CD14-positive monocyte (primary cell): ENCODE results near the gene WIPF1. TPM values are rescaled to one million over a fixed set of nuclear protein-coding genes. Genes with fewer than 3 reads are reported as not detected.

ENCODE experiments used
- DNase-seq, 3 donors: peaks; one replicate each; pipeline ENCODE4 v3.0.0-alpha.2; 2011 to 2022
- H2AFZ ChIP-seq: 2 replicates; pipeline ENCODE4 v1.6.0; 2012; ENCODE audit warnings: mild to moderate bottlenecking, low read depth, low read length, inconsistent platforms; ENCODE audit not compliant: insufficient read depth, poor library complexity, severe bottlenecking
- H3K27ac ChIP-seq, 2 donors: 1 replicate in 1 of 2; 2 replicates in 1 of 2; pipeline ENCODE4 v1.5.1; 2012 to 2013; ENCODE audit warnings: low read length in 2 of 2, control low read depth in 1 of 2, inconsistent platforms in 1 of 2, low read depth in 1 of 2, mild to moderate bottlenecking in 1 of 2
- H3K27me3 ChIP-seq, 2 donors: one replicate each; pipeline versions ENCODE4 v1.6.0 to v1.6.1; 2011 to 2013; ENCODE audit warnings: low read length in 2 of 2; ENCODE audit not compliant: control insufficient read depth in 2 of 2, insufficient read depth in 2 of 2
- H3K36me3 ChIP-seq, 2 donors: replicated peaks in 1 of 2; 1 replicate in 1 of 2; 2 replicates in 1 of 2; pipeline versions ENCODE4 v1.5.1 to v1.6.1; 2012 to 2013; ENCODE audit warnings: low read length in 2 of 2, control low read depth in 1 of 2, inconsistent platforms in 1 of 2, mild to moderate bottlenecking in 1 of 2; ENCODE audit not compliant: insufficient read depth in 2 of 2, control insufficient read depth in 1 of 2
- H3K4me1 ChIP-seq, 2 donors: 1 replicate in 1 of 2; 2 replicates in 1 of 2; pipeline versions ENCODE4 v1.5.1 to v1.6.1; 2012 to 2013; ENCODE audit warnings: low read length in 2 of 2, control low read depth in 1 of 2, inconsistent platforms in 1 of 2, mild to moderate bottlenecking in 1 of 2, moderate library complexity in 1 of 2; ENCODE audit not compliant: insufficient read depth in 2 of 2, control insufficient read depth in 1 of 2
- H3K4me2 ChIP-seq: replicated peaks from 2 replicates; pipeline ENCODE3; 2012; ENCODE audit warnings: low read length, moderate library complexity, mild to moderate bottlenecking; ENCODE audit not compliant: poor library complexity, severe bottlenecking; ENCODE audit errors: extremely low read depth
- H3K4me3 ChIP-seq, 3 experiments: fragments of 200-600 bp in 1 of 3; sonication (generic) in 1 of 3; replicated peaks in 1 of 3; 1 replicate in 2 of 3; 2 replicates in 1 of 3; pipeline ENCODE4 v1.5.1; 2011 to 2013; ENCODE audit warnings: low read length in 3 of 3, mild to moderate bottlenecking in 3 of 3, control low read depth in 2 of 3, low read depth in 2 of 3, inconsistent platforms in 1 of 3, moderate library complexity in 1 of 3
- H3K79me2 ChIP-seq: 2 replicates; pipeline ENCODE4 v1.6.0; 2012; ENCODE audit warnings: mild to moderate bottlenecking, control low read depth, inconsistent platforms, low read length, moderate library complexity; ENCODE audit not compliant: insufficient read depth
- H3K9ac ChIP-seq: 2 replicates; pipeline ENCODE4 v1.6.0; 2017; ENCODE audit warnings: low read length, mild to moderate bottlenecking; ENCODE audit not compliant: insufficient read depth, poor library complexity, severe bottlenecking
- H3K9me3 ChIP-seq, 2 donors: replicated peaks in 1 of 2; 1 replicate in 1 of 2; 2 replicates in 1 of 2; pipeline versions ENCODE4 v1.5.1 to v1.6.1; 2012 to 2013; ENCODE audit warnings: low read length in 2 of 2, control low read depth in 1 of 2; ENCODE audit not compliant: control insufficient read depth in 1 of 2, insufficient read depth in 1 of 2
- H4K20me1 ChIP-seq: 2 replicates; pipeline ENCODE4 v1.6.0; 2012; ENCODE audit warnings: mild to moderate bottlenecking, low read length, control low read depth, moderate library complexity; ENCODE audit not compliant: insufficient read depth
- H3K27ac Mint-ChIP-seq, 7 donors: one replicate each; pipeline ENCODE4 v1.8.0; 2020; ENCODE audit warnings: mild to moderate bottlenecking in 7 of 7, mixed read lengths in 7 of 7, moderate library complexity in 6 of 7, inconsistent platforms in 2 of 7
- H3K27me3 Mint-ChIP-seq, 3 donors: one replicate each; pipeline ENCODE4 v1.8.0; 2021 to 2022; ENCODE audit warnings: low read depth in 3 of 3, mild to moderate bottlenecking in 3 of 3, mixed read lengths in 3 of 3, moderate library complexity in 3 of 3, inconsistent platforms in 1 of 3
- H3K36me3 Mint-ChIP-seq, 2 donors: one replicate each; pipeline ENCODE4 v1.8.0; 2020; ENCODE audit warnings: mixed read lengths in 2 of 2, inconsistent platforms in 1 of 2, mild to moderate bottlenecking in 1 of 2
- H3K4me1 Mint-ChIP-seq: one replicate; pipeline ENCODE4 v1.8.0; 2020; ENCODE audit warnings: mild to moderate bottlenecking, mixed read lengths
- H3K4me3 Mint-ChIP-seq, 2 donors: one replicate each; pipeline ENCODE4 v1.8.0; 2020; ENCODE audit warnings: mild to moderate bottlenecking in 2 of 2, mixed read lengths in 2 of 2, moderate library complexity in 1 of 2
- H3K9me3 Mint-ChIP-seq, 7 donors: one replicate each; pipeline ENCODE4 v1.8.0; 2020 to 2022; ENCODE audit warnings: mixed read lengths in 7 of 7, mild to moderate bottlenecking in 6 of 7, moderate library complexity in 6 of 7, inconsistent platforms in 2 of 7
- CTCF ChIP-seq: fragments of 200-600 bp; IDR thresholded peaks from one replicate; pipeline ENCODE4 v1.8.0; 2022; ENCODE audit warnings: antibody characterized with exemption, mild to moderate bottlenecking
- WGBS: methylation state at CpG from one replicate; pipeline ENCODE4 v1.1.5; 2013; ENCODE audit warnings: missing lambda C conversion rate; ENCODE audit not compliant: insufficient coverage; 5-methylcytosine and 5-hydroxymethylcytosine counted together
- intact Hi-C, 2 donors: fragments of 100-400 bp; cut with micrococcal nuclease; formaldehyde crosslinking; loops; one replicate each; pipeline versions ENCODE4 v1.15.0 to v1.15.1; 2023
- polyA plus RNA-seq, 3 donors: library from polyadenylated mRNA; depleted of rRNA in 1 of 3; unstranded in 2 of 3; stranded (reverse) in 1 of 3; fragments of 300-500 nt in 2 of 3; fragments of >200 nt in 1 of 3; fragmentation: Illumina TruSeq in 2 of 3; gene quantifications; 1 replicate in 2 of 3; 2 replicates in 1 of 3; pipeline ENCODE4 v1.2.3, GENCODE V29; 2012 to 2021

WIPF1 gene
- polyA plus RNA-seq, 3 donors: 43.9 to 126 (median 74.3) TPM

- Histone ChIP-seq H2AFZ (no peak overlapping the region), H3K36me3 (no peaks in the 10 kb centered on the region), H4K20me1 (no peaks in the 10 kb centered on the region), H3K4me3 (peak overlapping the region in 1 of 3 experiments; percentile 6), H3K9ac (no peak overlapping the region), H3K4me1 (peaks cover 32 to 47% of the 10 kb centered on the region in 2 donors), H3K9me3 (peaks cover 0 to 4% of the 10 kb centered on the region in 2 donors), H3K79me2 (no peaks in the 10 kb centered on the region), H3K27ac (peak overlapping the region; percentile 82 to 91), H3K4me2 (peak overlapping the region; percentile 32), H3K27me3 (no peaks in the 10 kb centered on the region)
- DNase-seq: peak; percentile 54 to 76 (median 65)
- Mint-ChIP-seq H3K9me3 (peaks cover 0 to 17% (median 7%) of the 10 kb centered on the region in 7 donors), H3K27me3 (peaks cover 6 to 12% (median 12%) of the 10 kb centered on the region in 3 donors), H3K36me3 (peaks cover 6 to 9% of the 10 kb centered on the region in 2 donors), H3K27ac (peak overlapping the region; percentile 90 to 98 (median 95)), H3K4me3 (peak overlapping the region in 1 of 2 donors; percentile 44), H3K4me1 (peaks cover 59% of the 10 kb centered on the region)
- no CpG with 5 or more reads among the region's 3 CpGs for WGBS
- intact Hi-C loops: loop anchor here in 1 of 2 donors (5.0 kb wide), 1 partner anchor 35 kb away; the partner anchor contains the start of gene GPR155
- peak; percentile 40 for TF ChIP-seq CTCF
Measured at GRCh38 chr2:174522553-174522952, 75.1 kb downstream of the WIPF1 start.

- peak overlapping the region in 1 of 7 donors; percentile 61 for H3K27ac Mint-ChIP-seq
- no CpG with 5 or more reads among the region's 2 CpGs for WGBS
Measured at GRCh38 chr2:174518395-174518794, 79.2 kb downstream of the WIPF1 start.

More at GRCh38 chr2:174518395-174518794, 79.2 kb downstream of the WIPF1 start:
- no peak overlapping the region for H3K4me2 ChIP-seq
- H3K9ac ChIP-seq: no peak overlapping the region
- intact Hi-C loops: no loop called here
- Mint-ChIP-seq H3K36me3 (no peaks in the 10 kb centered on the region), H3K4me1 (peaks cover 46% of the 10 kb centered on the region), H3K9me3 (peaks cover 0 to 4% (median 0%) of the 10 kb centered on the region in 7 donors), H3K27me3 (peaks cover 6 to 12% (median 12%) of the 10 kb centered on the region in 3 donors), H3K4me3 (no peak overlapping the region)
- no peaks in the 10 kb centered on the region for H3K9me3 ChIP-seq
- no peak overlapping the region for H3K4me3 ChIP-seq
- H2AFZ ChIP-seq: no peak overlapping the region
- H4K20me1 ChIP-seq: no peaks in the 10 kb centered on the region
- H3K27ac ChIP-seq: no peak overlapping the region
- no peak for TF ChIP-seq CTCF
- no peaks in the 10 kb centered on the region for H3K36me3 ChIP-seq
- no peak for DNase-seq
- no peaks in the 10 kb centered on the region for H3K79me2 ChIP-seq
- no peaks in the 10 kb centered on the region for H3K27me3 ChIP-seq
- H3K4me1 ChIP-seq: peaks cover 25 to 26% of the 10 kb centered on the region in 2 donors
